Smooth muscle cell (in vitro differentiated cells): ENCODE results near the gene PPARD. TPM values are rescaled to one million over a fixed set of nuclear protein-coding genes. Genes with fewer than 3 reads are reported as not detected.

Source experiments
- DNase-seq: peaks from one replicate; lab custom pipeline; 2025; ENCODE audit not compliant: unreplicated experiment; lab: John Stamatoyannopoulos, UW
- H2AFZ ChIP-seq: fragments of 200-600 bp; sonication (generic); 2 replicates; pipeline ENCODE4 v1.6.0; 2016; ENCODE audit warnings: antibody characterized with exemption, low read depth, mild to moderate bottlenecking
- H3F3A ChIP-seq: fragments of 200-600 bp; sonication (generic); 2 replicates; pipeline ENCODE4 v1.6.0; 2017; ENCODE audit warnings: antibody characterized with exemption, low read depth
- H3K27ac ChIP-seq: fragments of 200-600 bp; sonication (generic); 2 replicates; pipeline ENCODE4 v1.5.1; 2016; ENCODE audit warnings: low read depth, mild to moderate bottlenecking
- H3K27me3 ChIP-seq: fragments of 200-600 bp; sonication (generic); 2 replicates; pipeline ENCODE4 v1.6.1; 2016; ENCODE audit warnings: low read depth, mild to moderate bottlenecking
- H3K36me3 ChIP-seq: fragments of 200-600 bp; sonication (generic); 2 replicates; pipeline ENCODE4 v1.5.1; 2016; ENCODE audit warnings: low read depth
- H3K4me1 ChIP-seq: fragments of 200-600 bp; sonication (generic); 2 replicates; pipeline ENCODE4 v1.5.1; 2016; ENCODE audit warnings: low read depth
- H3K4me2 ChIP-seq: fragments of 200-600 bp; sonication (generic); 2 replicates; pipeline ENCODE4 v1.6.0; 2016; ENCODE audit warnings: mild to moderate bottlenecking
- H3K4me3 ChIP-seq: fragments of 200-600 bp; sonication (generic); 2 replicates; pipeline ENCODE4 v1.5.1; 2016; ENCODE audit warnings: mild to moderate bottlenecking
- H3K79me2 ChIP-seq: fragments of 200-600 bp; sonication (generic); 2 replicates; pipeline ENCODE4 v1.6.0; 2016; ENCODE audit warnings: low read depth, mild to moderate bottlenecking
- H3K9ac ChIP-seq: fragments of 200-600 bp; sonication (generic); 2 replicates; pipeline ENCODE4 v1.6.0; 2016; ENCODE audit warnings: low read depth
- H3K9me3 ChIP-seq: fragments of 200-600 bp; sonication (generic); replicated peaks from 2 replicates; pipeline ENCODE4 v1.5.1; 2016; ENCODE audit warnings: low read depth
- H4K20me1 ChIP-seq: fragments of 200-600 bp; sonication (generic); 2 replicates; pipeline ENCODE4 v1.6.0; 2016; ENCODE audit warnings: low read depth
- WGBS: methylation state at CpG from one replicate; pipeline ENCODE4 v1.1.7; 2016; ENCODE audit warnings: low lambda C conversion rate; 5-methylcytosine and 5-hydroxymethylcytosine counted together
- polyA plus RNA-seq: library from polyadenylated mRNA; unstranded; fragments of >200 nt; fragmentation: Nextera tagmentation; extraction: Ambion mirVana; gene quantifications from 2 replicates; pipeline ENCODE4 v1.2.1, GENCODE V29; 2016
- total RNA-seq: library from RNA; depleted of rRNA; stranded (reverse); fragments of >200 nt; gene quantifications from 2 replicates; pipeline ENCODE4 v1.2.3, GENCODE V29; 2014
- TF ChIP-seq, protein P1 (sequence below): fragments of 200-600 bp; sonication (generic); IDR thresholded peaks from 2 replicates; pipeline ENCODE4 v1.5.1; 2017; ENCODE audit warnings: borderline replicate concordance, mild to moderate bottlenecking, antibody characterized with exemption; ENCODE audit not compliant: insufficient read depth, poor library complexity, severe bottlenecking

Gene PPARD
- total and polyA plus RNA-seq, 2 experiments from 2014 or later: 8.2 to 31.1 TPM

- WGBS: 82% methylated on average over 9 of the region's 9 CpGs
- no peaks in the 10 kb centered on the region for H3K36me3 ChIP-seq
- H3K4me2 ChIP-seq: no peak overlapping the region
- H4K20me1 ChIP-seq: no peaks in the 10 kb centered on the region
- H3K27me3 ChIP-seq: no peaks in the 10 kb centered on the region
- no peak overlapping the region for H2AFZ ChIP-seq
- no peak overlapping the region for H3K27ac ChIP-seq
- TF ChIP-seq, protein P1, sequence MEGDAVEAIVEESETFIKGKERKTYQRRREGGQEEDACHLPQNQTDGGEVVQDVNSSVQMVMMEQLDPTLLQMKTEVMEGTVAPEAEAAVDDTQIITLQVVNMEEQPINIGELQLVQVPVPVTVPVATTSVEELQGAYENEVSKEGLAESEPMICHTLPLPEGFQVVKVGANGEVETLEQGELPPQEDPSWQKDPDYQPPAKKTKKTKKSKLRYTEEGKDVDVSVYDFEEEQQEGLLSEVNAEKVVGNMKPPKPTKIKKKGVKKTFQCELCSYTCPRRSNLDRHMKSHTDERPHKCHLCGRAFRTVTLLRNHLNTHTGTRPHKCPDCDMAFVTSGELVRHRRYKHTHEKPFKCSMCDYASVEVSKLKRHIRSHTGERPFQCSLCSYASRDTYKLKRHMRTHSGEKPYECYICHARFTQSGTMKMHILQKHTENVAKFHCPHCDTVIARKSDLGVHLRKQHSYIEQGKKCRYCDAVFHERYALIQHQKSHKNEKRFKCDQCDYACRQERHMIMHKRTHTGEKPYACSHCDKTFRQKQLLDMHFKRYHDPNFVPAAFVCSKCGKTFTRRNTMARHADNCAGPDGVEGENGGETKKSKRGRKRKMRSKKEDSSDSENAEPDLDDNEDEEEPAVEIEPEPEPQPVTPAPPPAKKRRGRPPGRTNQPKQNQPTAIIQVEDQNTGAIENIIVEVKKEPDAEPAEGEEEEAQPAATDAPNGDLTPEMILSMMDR: no peak
- H3F3A ChIP-seq: no peaks in the 10 kb centered on the region
- H3K4me1 ChIP-seq: peaks cover 27% of the 10 kb centered on the region
- no peak overlapping the region for H3K4me3 ChIP-seq
- H3K79me2 ChIP-seq: no peaks in the 10 kb centered on the region
- no peaks in the 10 kb centered on the region for H3K9me3 ChIP-seq
- no peak for DNase-seq
- no peak overlapping the region for H3K9ac ChIP-seq
These were observed 112.2 kb downstream of the PPARD start for GRCh38 chr6:35454391-35455110.

DNA sequence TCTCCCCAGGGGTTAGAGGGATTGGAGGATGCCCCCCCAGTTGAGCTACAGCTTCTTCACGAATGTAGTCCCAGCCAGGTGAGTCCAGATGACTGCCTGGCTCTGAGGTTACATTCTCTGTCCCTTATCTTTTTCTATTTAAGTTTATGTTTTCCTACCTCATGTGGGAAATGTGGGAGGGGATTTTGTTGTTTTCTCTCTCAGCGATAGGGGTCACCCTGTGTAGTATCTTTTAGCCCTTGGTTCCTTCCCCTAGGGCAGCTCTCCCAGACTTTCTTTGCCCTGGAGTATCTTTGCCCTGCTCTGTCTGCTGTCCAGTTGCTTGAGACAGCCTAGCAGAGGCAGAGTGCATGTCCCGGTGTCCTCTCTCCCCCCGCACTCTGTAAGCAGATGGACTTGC is 115.5 kb downstream of the PPARD start:
- Histone ChIP-seq H3F3A (no peaks in the 10 kb centered on the region), H2AFZ (no peak overlapping the region), H3K36me3 (no peaks in the 10 kb centered on the region), H3K79me2 (no peaks in the 10 kb centered on the region), H3K27me3 (no peaks in the 10 kb centered on the region), H3K27ac (no peak overlapping the region), H3K4me2 (no peak overlapping the region), H3K9me3 (no peaks in the 10 kb centered on the region), H3K4me3 (no peak overlapping the region), H3K9ac (no peak overlapping the region), H3K4me1 (peaks cover 21% of the 10 kb centered on the region), H4K20me1 (no peaks in the 10 kb centered on the region)
- DNase-seq: no peak
- 86% methylated on average over 4 of the region's 4 CpGs for WGBS
- TF ChIP-seq, protein P1: no peak

GRCh38 chr6:35461270-35461669 is 118.9 kb downstream of the PPARD start:
- TF ChIP-seq, protein P1: no peak
- no peak overlapping the region for H3K27ac ChIP-seq
- H3K4me2 ChIP-seq: no peak overlapping the region
- H3K27me3 ChIP-seq: no peaks in the 10 kb centered on the region
- no peaks in the 10 kb centered on the region for H3K9me3 ChIP-seq
- H3K36me3 ChIP-seq: no peaks in the 10 kb centered on the region
- no peak overlapping the region for H2AFZ ChIP-seq
- H4K20me1 ChIP-seq: no peaks in the 10 kb centered on the region
- DNase-seq: no peak
- WGBS: 85% methylated on average over 3 of the region's 3 CpGs
- H3K79me2 ChIP-seq: no peaks in the 10 kb centered on the region
- no peak overlapping the region for H3K4me3 ChIP-seq
- no peaks in the 10 kb centered on the region for H3F3A ChIP-seq
- no peak overlapping the region for H3K9ac ChIP-seq
- H3K4me1 ChIP-seq: no peaks in the 10 kb centered on the region

DNA sequence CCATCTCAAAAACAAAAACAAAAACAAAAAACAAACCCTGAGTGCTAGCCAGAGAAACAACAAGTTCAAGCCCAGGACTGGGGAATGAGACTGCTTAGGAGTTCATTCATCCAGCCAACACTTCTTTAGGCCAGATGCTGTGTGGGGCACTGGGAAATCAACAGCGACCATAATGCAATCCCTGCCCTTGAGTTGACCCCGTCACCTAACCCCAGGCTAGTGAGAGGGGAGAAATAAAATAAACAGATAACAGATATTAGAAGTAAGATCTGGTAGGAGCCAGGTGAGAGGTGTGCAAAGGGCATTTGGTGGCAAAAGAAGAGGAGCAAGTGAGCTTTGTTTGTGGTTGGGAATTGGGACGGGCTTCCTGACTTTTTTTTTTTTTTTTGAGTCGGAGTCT is 120.9 kb downstream of the PPARD start:
- TF ChIP-seq, protein P1: no peak
- H3K79me2 ChIP-seq: peaks cover under 1% of the 10 kb centered on the region
- no peak overlapping the region for H3K9ac ChIP-seq
- H3F3A ChIP-seq: no peaks in the 10 kb centered on the region
- H4K20me1 ChIP-seq: no peaks in the 10 kb centered on the region
- H3K36me3 ChIP-seq: no peaks in the 10 kb centered on the region
- H3K9me3 ChIP-seq: no peaks in the 10 kb centered on the region
- H3K4me3 ChIP-seq: no peak overlapping the region
- no peak overlapping the region for H2AFZ ChIP-seq
- no peak for DNase-seq
- no peaks in the 10 kb centered on the region for H3K27me3 ChIP-seq
- WGBS: over 99% methylated on average over 4 of the region's 4 CpGs
- H3K4me2 ChIP-seq: no peak overlapping the region
- peaks cover 4% of the 10 kb centered on the region for H3K4me1 ChIP-seq
- H3K27ac ChIP-seq: no peak overlapping the region
